Pulmonary artery endothelial cell (primary cell): Measurements from ENCODE around the gene TMEM179B. TPM values are rescaled to one million over a fixed set of nuclear protein-coding genes. Genes with fewer than 3 reads are reported as not detected.

ENCODE experiments used
- DNase-seq: peaks from one replicate; pipeline ENCODE4 v3.0.0-alpha.2; 2011; ENCODE audit warnings: low read depth, low spot score
- total RNA-seq: library from RNA; depleted of rRNA; stranded (reverse); fragments of >200 nt; gene quantifications from 2 replicates; pipeline ENCODE4 v1.2.3, GENCODE V29; 2014

Gene TMEM179B
- total RNA-seq, 1 donor from 2014 or later, result 30.3 TPM

GRCh38 chr11:62832336-62833234 is 45.4 kb downstream of the TMEM179B start, which contains the start of gene TEX54:
Gene TEX54, minus strand, starts transcription at chr11:62832841.
- DNase-seq, result no peak

GRCh38 chr11:62835336-62835735 is 48.1 kb downstream of the TMEM179B start:
- DNase-seq, result no peak

- peak; percentile 77 for DNase-seq
Measured at GRCh38 chr11:62839050-62839945, 52.1 kb downstream of the TMEM179B start, which contains the start of gene WDR74. Gene WDR74, minus strand, starts transcription at chr11:62839590. Its CDS starts 20 bp downstream, at chr11:62839570.

Other genes with a start within 250 kb of the TMEM179B start
- gene AHNAK, start 240.6 kb upstream of the TMEM179B start, total RNA-seq, result 479 and 591 TPM in 2 replicates
- 1,341 and 1,809 TPM in 2 replicates for gene EEF1G, start 213.5 kb upstream of the TMEM179B start, total RNA-seq
- gene TUT1, start 195.9 kb upstream of the TMEM179B start, total RNA-seq, result 7.7 and 9.6 TPM in 2 replicates
- gene MTA2, start 185.5 kb upstream of the TMEM179B start, total RNA-seq, result 262 and 269 TPM in 2 replicates
- gene EML3, start 174.6 kb upstream of the TMEM179B start, total RNA-seq, result 32.1 and 34.8 TPM in 2 replicates
- 6.1 and 11.1 TPM in 2 replicates for gene ROM1, start 174.1 kb upstream of the TMEM179B start, total RNA-seq
- 17.0 and 19.3 TPM in 2 replicates for gene B3GAT3, start 165.4 kb upstream of the TMEM179B start, total RNA-seq
- gene GANAB, start 140.8 kb upstream of the TMEM179B start, total RNA-seq, result 272 and 287 TPM in 2 replicates
- 25.5 and 26.2 TPM in 2 replicates for gene INTS5, start 134.1 kb upstream of the TMEM179B start, total RNA-seq
- gene C11orf98, start 122.2 kb upstream of the TMEM179B start, total RNA-seq, result 40.5 and 49.2 TPM in 2 replicates
- gene CSKMT, start 122.1 kb upstream of the TMEM179B start, total RNA-seq, result 7.5 TPM in 2 replicates
- 10.0 and 13.0 TPM in 2 replicates for gene UQCC3, start 115.7 kb upstream of the TMEM179B start, total RNA-seq
- 2.3 and 3.3 TPM in 2 replicates for gene LBHD1, start 115.1 kb upstream of the TMEM179B start, total RNA-seq
- 153 and 182 TPM in 2 replicates for gene UBXN1, start 108.3 kb upstream of the TMEM179B start, total RNA-seq
- under 0.01 and 0.04 TPM in 2 replicates for gene LRRN4CL, start 97.9 kb upstream of the TMEM179B start, total RNA-seq
- gene BSCL2, start 80.0 kb upstream of the TMEM179B start, total RNA-seq, result 18.8 and 20.9 TPM in 2 replicates
- not detected in 2 replicates for gene GNG3, start 79.7 kb upstream of the TMEM179B start, total RNA-seq
- 11.6 and 14.2 TPM in 2 replicates for gene HNRNPUL2, start 59.9 kb upstream of the TMEM179B start, total RNA-seq
- 32.8 and 34.2 TPM in 2 replicates for gene TTC9C, start 58.9 kb upstream of the TMEM179B start, total RNA-seq
- gene ZBTB3, start 33.2 kb upstream of the TMEM179B start, total RNA-seq, result 8.7 and 12.1 TPM in 2 replicates
- 58.6 and 85.9 TPM in 2 replicates for gene POLR2G, start 25.8 kb upstream of the TMEM179B start, total RNA-seq
- 20.3 and 29.1 TPM in 2 replicates for gene TAF6L, start 16.0 kb upstream of the TMEM179B start, total RNA-seq
- 12.5 and 14.1 TPM in 2 replicates for gene TMEM223, start 4.6 kb downstream of the TMEM179B start, total RNA-seq
- gene NXF1, start 18.0 kb downstream of the TMEM179B start, total RNA-seq, result 14.8 and 38.9 TPM in 2 replicates
- gene STX5, start 44.6 kb downstream of the TMEM179B start, total RNA-seq, result 35.9 and 39.6 TPM in 2 replicates
- gene TEX54, start 45.4 kb downstream of the TMEM179B start, total RNA-seq, result 0.26 TPM in 1 of 2 replicates, not detected in the other
- gene WDR74, start 52.2 kb downstream of the TMEM179B start, total RNA-seq, result 71.1 and 71.2 TPM in 2 replicates
- gene SLC3A2, start 93.5 kb downstream of the TMEM179B start, total RNA-seq, result 140 and 175 TPM in 2 replicates
- not detected in 2 replicates for gene CHRM1, start 134.0 kb downstream of the TMEM179B start, total RNA-seq
- gene SLC22A6, start 197.6 kb downstream of the TMEM179B start, total RNA-seq, result not detected in 2 replicates
- gene SLC22A8, start 228.4 kb downstream of the TMEM179B start, total RNA-seq, result not detected in 2 replicates